ENCODE measurements around the gene VIPR2.

The VIPR2 gene

GRCh38 chr7:159022238-159022993, 122.3 kb downstream of the VIPR2 start:
- no peak for DNase-seq

- DNase-seq = no peak
Observed at GRCh38 chr7:159020987-159021386, 123.7 kb downstream of the VIPR2 start.

GRCh38 chr7:159019111-159019510, 125.6 kb downstream of the VIPR2 start:
- no peak for DNase-seq

- DNase-seq = no peak
Observed at GRCh38 chr7:159017741-159018140, 126.9 kb downstream of the VIPR2 start.

- no peak for DNase-seq
Observed at GRCh38 chr7:159017210-159017609, 127.5 kb downstream of the VIPR2 start.

GRCh38 chr7:159016591-159016990, 128.1 kb downstream of the VIPR2 start:
- DNase-seq = no peak

- DNase-seq = no peak
Observed at GRCh38 chr7:159015454-159016410, 128.9 kb downstream of the VIPR2 start.

GRCh38 chr7:159015081-159015453, 129.6 kb downstream of the VIPR2 start:
- no peak for DNase-seq

GRCh38 chr7:159014297-159015062, 130.2 kb downstream of the VIPR2 start:
- no peak for DNase-seq

- DNase-seq = no peak
Observed at GRCh38 chr7:159013825-159014289, 130.8 kb downstream of the VIPR2 start.

GRCh38 chr7:159013181-159013690, 131.4 kb downstream of the VIPR2 start:
- no peak for DNase-seq

GRCh38 chr7:159012353-159013069, 132.2 kb downstream of the VIPR2 start:
- no peak for DNase-seq

- no peak for DNase-seq
Observed at GRCh38 chr7:159011722-159012022, 133.0 kb downstream of the VIPR2 start.

GRCh38 chr7:159010937-159011721, 133.5 kb downstream of the VIPR2 start:
- DNase-seq = no peak

GRCh38 chr7:159010411-159010810, 134.3 kb downstream of the VIPR2 start:
- no peak for DNase-seq

- no peak for DNase-seq
Observed at GRCh38 chr7:159009951-159010350, 134.7 kb downstream of the VIPR2 start.

- DNase-seq = no peak
Observed at GRCh38 chr7:159008417-159008816, 136.2 kb downstream of the VIPR2 start.

GRCh38 chr7:159007996-159008389, 136.7 kb downstream of the VIPR2 start:
- no peak for DNase-seq

- DNase-seq = no peak
Observed at GRCh38 chr7:159007364-159007995, 137.2 kb downstream of the VIPR2 start.

GRCh38 chr7:159006610-159007130, 138.0 kb downstream of the VIPR2 start:
- no peak for DNase-seq

All from GDM1 (cell line).